Activated T-helper 2 cell treated with anti-CD3 and anti-CD28 coated beads, Interferon-gamma antibody, Interleukin-2, Interleukin-4, amounts not matched to agents 10 μg/mL and 5 μg/mL and 100 μg/mL, durations not matched to agents 14 hours and 24 hours and 36 hours (primary cell): ENCODE data around the gene ARHGEF3. TPM values are rescaled to one million over a fixed set of nuclear protein-coding genes. Genes with fewer than 3 reads are reported as not detected.
A peak's percentile ranks its signal among the peaks of the same experiment; 100 is the strongest.

Experiments used
- DNase-seq: peaks from one replicate; pipeline ENCODE4 v3.0.0; 2021; ENCODE audit warnings: low spot score
- H3K27ac Mint-ChIP-seq: one replicate; pipeline ENCODE4 v1.8.0; 2021; ENCODE audit warnings: mixed read lengths
- H3K27me3 Mint-ChIP-seq: one replicate; pipeline ENCODE4 v1.8.0; 2021; ENCODE audit warnings: low read depth, mixed read lengths
- H3K36me3 Mint-ChIP-seq: one replicate; pipeline ENCODE4 v1.8.0; 2021; ENCODE audit warnings: low read depth, mixed read lengths
- H3K4me1 Mint-ChIP-seq: one replicate; pipeline ENCODE4 v1.8.0; 2021; ENCODE audit warnings: low read depth, mixed read lengths
- H3K4me3 Mint-ChIP-seq: one replicate; pipeline ENCODE4 v1.8.0; 2021; ENCODE audit warnings: low read depth, mild to moderate bottlenecking, moderate library complexity, mixed read lengths
- H3K9me3 Mint-ChIP-seq: one replicate; pipeline ENCODE4 v1.8.0; 2021; ENCODE audit warnings: mixed read lengths
- intact Hi-C: fragments of 100-400 bp; cut with micrococcal nuclease; formaldehyde crosslinking; loops from one replicate; pipeline ENCODE4 v1.15.1; 2023
- total RNA-seq: library from RNA; stranded (reverse); gene quantifications from 2 replicates; pipeline ENCODE4 v1.2.3, GENCODE V29; 2022

ARHGEF3 gene
- total RNA-seq, 1 donor from 2014 or later: 38.3 TPM

- no peak overlapping the region for H3K27ac Mint-ChIP-seq
- H3K9me3 Mint-ChIP-seq: no peaks in the 10 kb centered on the region
- no peaks in the 10 kb centered on the region for H3K27me3 Mint-ChIP-seq
- peaks cover 24% of the 10 kb centered on the region for H3K4me1 Mint-ChIP-seq
- DNase-seq: no peak
- intact Hi-C loops: no loop called here
- H3K4me3 Mint-ChIP-seq: no peak overlapping the region
- H3K36me3 Mint-ChIP-seq: peaks cover 7% of the 10 kb centered on the region
These were observed 29.8 kb upstream of the ARHGEF3 start for GRCh38 chr3:56831572-56831971.

- peaks cover 29% of the 10 kb centered on the region for H3K4me1 Mint-ChIP-seq
- H3K36me3 Mint-ChIP-seq: peaks cover 7% of the 10 kb centered on the region
- H3K27ac Mint-ChIP-seq: no peak overlapping the region
- H3K4me3 Mint-ChIP-seq: no peak overlapping the region
- H3K27me3 Mint-ChIP-seq: no peaks in the 10 kb centered on the region
- intact Hi-C loops: no loop called here
- H3K9me3 Mint-ChIP-seq: no peaks in the 10 kb centered on the region
- no peak for DNase-seq
These were observed 29.1 kb upstream of the ARHGEF3 start for GRCh38 chr3:56830884-56831283.

GRCh38 chr3:56829533-56829932 lies 27.8 kb upstream of the ARHGEF3 start:
- intact Hi-C loops: no loop called here
- H3K27ac Mint-ChIP-seq: no peak overlapping the region

GRCh38 chr3:56826831-56827722 lies 25.3 kb upstream of the ARHGEF3 start:
- intact Hi-C loops: loop anchor here (2.0 kb wide), 1 partner anchor 36 kb away; no protein-coding TSS in a partner anchor
- Mint-ChIP-seq H3K36me3 (peaks cover 3% of the 10 kb centered on the region), H3K4me1 (peaks cover 38% of the 10 kb centered on the region)

More at GRCh38 chr3:56829533-56829932, 27.8 kb upstream of the ARHGEF3 start:
- DNase-seq: no peak
- peaks cover 3% of the 10 kb centered on the region for H3K36me3 Mint-ChIP-seq
- no peaks in the 10 kb centered on the region for H3K27me3 Mint-ChIP-seq
- no peaks in the 10 kb centered on the region for H3K9me3 Mint-ChIP-seq
- H3K4me1 Mint-ChIP-seq: peaks cover 33% of the 10 kb centered on the region
- no peak overlapping the region for H3K4me3 Mint-ChIP-seq

GRCh38 chr3:56825567-56826438 lies 24.1 kb upstream of the ARHGEF3 start:
- DNase-seq: no peak
- H3K4me1 Mint-ChIP-seq: peaks cover 38% of the 10 kb centered on the region
- H3K27me3 Mint-ChIP-seq: no peaks in the 10 kb centered on the region
- H3K27ac Mint-ChIP-seq: no peak overlapping the region
- intact Hi-C loops: loop anchor here (2.0 kb wide), 1 partner anchor 37 kb away; no protein-coding TSS in a partner anchor
- no peaks in the 10 kb centered on the region for H3K9me3 Mint-ChIP-seq
- no peak overlapping the region for H3K4me3 Mint-ChIP-seq
- H3K36me3 Mint-ChIP-seq: peaks cover 1% of the 10 kb centered on the region

More at GRCh38 chr3:56826831-56827722, 25.3 kb upstream of the ARHGEF3 start:
- no peak for DNase-seq
- Mint-ChIP-seq H3K27me3 (no peaks in the 10 kb centered on the region), H3K27ac (no peak overlapping the region), H3K9me3 (no peaks in the 10 kb centered on the region), H3K4me3 (no peak overlapping the region)

- intact Hi-C loops: no loop called here
- no peaks in the 10 kb centered on the region for H3K9me3 Mint-ChIP-seq
- no peak overlapping the region for H3K4me3 Mint-ChIP-seq
- no peak overlapping the region for H3K27ac Mint-ChIP-seq
- H3K27me3 Mint-ChIP-seq: no peaks in the 10 kb centered on the region
- DNase-seq: no peak
- peaks cover 6% of the 10 kb centered on the region for H3K36me3 Mint-ChIP-seq
- H3K4me1 Mint-ChIP-seq: peaks cover 44% of the 10 kb centered on the region
These were observed 22.4 kb upstream of the ARHGEF3 start for GRCh38 chr3:56823984-56824703.

- Mint-ChIP-seq H3K36me3 (peaks cover 6% of the 10 kb centered on the region), H3K4me1 (peaks cover 49% of the 10 kb centered on the region), H3K9me3 (no peaks in the 10 kb centered on the region), H3K27ac (peak overlapping the region; percentile 28), H3K27me3 (no peaks in the 10 kb centered on the region), H3K4me3 (no peak overlapping the region)
- intact Hi-C loops: no loop called here
- DNase-seq: no peak
These were observed 21.7 kb upstream of the ARHGEF3 start for GRCh38 chr3:56823421-56823926.

GRCh38 chr3:56822501-56822900 lies 20.8 kb upstream of the ARHGEF3 start:
- H3K9me3 Mint-ChIP-seq: no peaks in the 10 kb centered on the region
- H3K27ac Mint-ChIP-seq: no peak overlapping the region
- H3K36me3 Mint-ChIP-seq: peaks cover 6% of the 10 kb centered on the region
- H3K4me1 Mint-ChIP-seq: peaks cover 51% of the 10 kb centered on the region
- no peaks in the 10 kb centered on the region for H3K27me3 Mint-ChIP-seq
- no peak for DNase-seq
- H3K4me3 Mint-ChIP-seq: no peak overlapping the region
- intact Hi-C loops: no loop called here

GRCh38 chr3:56819016-56819809 lies 17.5 kb upstream of the ARHGEF3 start:
- DNase-seq: no peak
- Mint-ChIP-seq H3K27ac (no peak overlapping the region), H3K9me3 (no peaks in the 10 kb centered on the region), H3K4me1 (peaks cover 38% of the 10 kb centered on the region), H3K4me3 (no peak overlapping the region), H3K27me3 (no peaks in the 10 kb centered on the region), H3K36me3 (peaks cover 6% of the 10 kb centered on the region)
- intact Hi-C loops: no loop called here

GRCh38 chr3:56818156-56818985 lies 16.6 kb upstream of the ARHGEF3 start:
- no peak overlapping the region for H3K27ac Mint-ChIP-seq
- no peaks in the 10 kb centered on the region for H3K27me3 Mint-ChIP-seq
- no peak overlapping the region for H3K4me3 Mint-ChIP-seq
- peaks cover 38% of the 10 kb centered on the region for H3K4me1 Mint-ChIP-seq
- no peak for DNase-seq
- H3K36me3 Mint-ChIP-seq: peaks cover 6% of the 10 kb centered on the region
- intact Hi-C loops: no loop called here
- no peaks in the 10 kb centered on the region for H3K9me3 Mint-ChIP-seq

- no peak for DNase-seq
- Mint-ChIP-seq H3K27me3 (no peaks in the 10 kb centered on the region), H3K4me3 (no peak overlapping the region), H3K9me3 (no peaks in the 10 kb centered on the region), H3K36me3 (peaks cover 6% of the 10 kb centered on the region), H3K27ac (no peak overlapping the region), H3K4me1 (peaks cover 40% of the 10 kb centered on the region)
- intact Hi-C loops: no loop called here
These were observed 15.9 kb upstream of the ARHGEF3 start for GRCh38 chr3:56817646-56818045.
